Kidney (tissue), 14 donors: ENCODE measurements around the gene CD248. TPM values are rescaled to one million over a fixed set of nuclear protein-coding genes. Genes with fewer than 3 reads are reported as not detected.

Source experiments
- DNase-seq, 5 donors: peaks; one replicate each; pipeline ENCODE4 v3.0.0-alpha.2; 2013 to 2020
- FAIRE-seq: peaks from 2 replicates; lab custom pipeline; 2012; peaks lifted over from hg19 to GRCh38; lab: Jason Lieb, UNC
- H3K27ac ChIP-seq, 2 donors: one replicate each; pipeline ENCODE4 v1.7.0; 2013; ENCODE audit warnings: low read depth in 2 of 2, low read length in 2 of 2, inconsistent platforms in 1 of 2
- H3K27me3 ChIP-seq: one replicate; pipeline ENCODE4 v1.7.1; 2013; ENCODE audit warnings: low read length, inconsistent platforms; ENCODE audit not compliant: control insufficient read depth, insufficient read depth
- H3K36me3 ChIP-seq, 3 donors: one replicate each; pipeline versions ENCODE4 v1.7.0 to v1.7.1; 2013; ENCODE audit warnings: low read length in 3 of 3, control low read depth in 1 of 3, inconsistent platforms in 1 of 3; ENCODE audit not compliant: insufficient read depth in 3 of 3, control insufficient read depth in 2 of 3
- H3K4me1 ChIP-seq, 3 donors: one replicate each; pipeline versions ENCODE4 v1.7.0 to v1.7.1; 2013; ENCODE audit warnings: low read length in 3 of 3, inconsistent platforms in 1 of 3, low read depth in 1 of 3; ENCODE audit not compliant: control insufficient read depth in 2 of 3, insufficient read depth in 2 of 3
- H3K4me3 ChIP-seq, 3 donors: one replicate each; pipeline versions ENCODE4 v1.7.0 to v1.8.1; 2013; ENCODE audit warnings: low read length in 3 of 3, control low read depth in 1 of 3, inconsistent platforms in 1 of 3
- H3K9ac ChIP-seq, 3 donors: one replicate each; pipeline versions ENCODE4 v1.7.0 to v1.7.1; 2013; ENCODE audit warnings: low read length in 3 of 3, control low read depth in 1 of 3, inconsistent platforms in 1 of 3
- H3K9me3 ChIP-seq, 3 donors: one replicate each; pipeline versions ENCODE4 v1.7.0 to v1.7.1; 2013; ENCODE audit warnings: low read length in 3 of 3, control low read depth in 1 of 3, inconsistent platforms in 1 of 3; ENCODE audit not compliant: control insufficient read depth in 2 of 3, insufficient read depth in 1 of 3
- CTCF ChIP-seq: IDR thresholded peaks from 3 replicates; pipeline ENCODE4 v1.5.1; 2012; ENCODE audit warnings: mild to moderate bottlenecking, moderate library complexity, borderline replicate concordance; ENCODE audit not compliant: insufficient read depth; ENCODE audit errors: extremely low read depth
- intact Hi-C: fragments of 100-400 bp; cut with DNase I; formaldehyde crosslinking; loops from one replicate; pipeline ENCODE4 v1.11.1; 2022
- polyA plus RNA-seq: library from polyadenylated mRNA; stranded (reverse); fragments of 350-450 nt; fragmentation: Illumina TruSeq; extraction: RNeasy Lipid Tissue Mini Kit (QIAGEN cat#74804); gene quantifications from one replicate; pipeline ENCODE4 v1.2.3, GENCODE V29; 2014; ENCODE audit warnings: low read depth, low replicate concordance; ENCODE audit not compliant: insufficient read depth
- total RNA-seq: library from RNA; stranded (reverse); fragmentation: NEBNext Ultra II Directional; extraction: Animal tissue kit (Norgen Biotek cat#: 25700); gene quantifications from one replicate; pipeline ENCODE4 v1.2.1, GENCODE V29; 2021
- donor health status: control.
- donor health status: control.
- donor health status: control.
- donor health status: control.
- donor health status: control.
- donor health status: DM: yes; HTN: yes; CAD: no.
- donor health status: Normal renal cell carcinoma (clear cell type).

The CD248 gene
- total and polyA plus RNA-seq, 2 donors from 2014 or later, result 14.8 to 22.9 TPM

- Histone ChIP-seq H3K4me1 (peaks cover 2 to 17% (median 7%) of the 10 kb centered on the region in 3 donors), H3K36me3 (peaks cover 0 to 22% (median 20%) of the 10 kb centered on the region in 3 donors), H3K4me3 (no peak overlapping the region), H3K9ac (no peak overlapping the region), H3K9me3 (no peaks in the 10 kb centered on the region), H3K27me3 (no peaks in the 10 kb centered on the region), H3K27ac (no peak overlapping the region)
- intact Hi-C loops, result no loop called here
- TF ChIP-seq CTCF, result no peak
- peak in 1 of 5 donors; percentile 48 for DNase-seq
- no peak for FAIRE-seq
Observed at GRCh38 chr11:66339686-66340483, 23.0 kb upstream of the CD248 start.

GRCh38 chr11:66339162-66339675, 22.4 kb upstream of the CD248 start:
- H3K27ac ChIP-seq, result no peak overlapping the region
- H3K36me3 ChIP-seq, result peaks cover 0 to 22% (median 20%) of the 10 kb centered on the region in 3 donors
- peaks cover 2 to 14% (median 5%) of the 10 kb centered on the region in 3 donors for H3K4me1 ChIP-seq
- intact Hi-C loops, result no loop called here
- no peaks in the 10 kb centered on the region for H3K27me3 ChIP-seq
- TF ChIP-seq CTCF, result no peak
- no peak overlapping the region for H3K4me3 ChIP-seq
- FAIRE-seq (no peak), DNase-seq (peak in 1 of 5 donors; percentile 50)
- H3K9ac ChIP-seq, result no peak overlapping the region
- no peaks in the 10 kb centered on the region for H3K9me3 ChIP-seq

- Histone ChIP-seq H3K4me3 (no peak overlapping the region), H3K9ac (no peak overlapping the region), H3K36me3 (peaks cover 0 to 22% (median 20%) of the 10 kb centered on the region in 3 donors), H3K27me3 (no peaks in the 10 kb centered on the region), H3K27ac (no peak overlapping the region), H3K9me3 (no peaks in the 10 kb centered on the region), H3K4me1 (peaks cover 0 to 8% (median 2%) of the 10 kb centered on the region in 3 donors)
- peak in 1 of 5 donors; percentile 59 for DNase-seq
- no peak for TF ChIP-seq CTCF
- FAIRE-seq, result no peak
- intact Hi-C loops, result no loop called here
Observed at GRCh38 chr11:66338276-66339161, 21.7 kb upstream of the CD248 start.
